Subcutaneous adipose tissue (tissue), 4 donors: ENCODE data around the gene MNT. TPM values are rescaled to one million over a fixed set of nuclear protein-coding genes. Genes with fewer than 3 reads are reported as not detected.

Source experiments
- total RNA-seq, 4 donors: library from RNA; depleted of rRNA; stranded (reverse); fragments of >200 nt; gene quantifications; one replicate each; pipeline ENCODE4 v1.1.0, GENCODE V29; 2016
- TF ChIP-seq, protein P1 (sequence below): fragments of 450-650 bp; IDR thresholded peaks from one replicate; pipeline ENCODE4 v1.5.1; 2016; ENCODE audit warnings: low read depth, mild to moderate bottlenecking, control low read depth, antibody characterized with exemption, moderate library complexity

MNT gene
- total RNA-seq, 4 donors from 2014 or later: 7.0 to 10.8 (median 9.8) TPM

- TF ChIP-seq, protein P1, sequence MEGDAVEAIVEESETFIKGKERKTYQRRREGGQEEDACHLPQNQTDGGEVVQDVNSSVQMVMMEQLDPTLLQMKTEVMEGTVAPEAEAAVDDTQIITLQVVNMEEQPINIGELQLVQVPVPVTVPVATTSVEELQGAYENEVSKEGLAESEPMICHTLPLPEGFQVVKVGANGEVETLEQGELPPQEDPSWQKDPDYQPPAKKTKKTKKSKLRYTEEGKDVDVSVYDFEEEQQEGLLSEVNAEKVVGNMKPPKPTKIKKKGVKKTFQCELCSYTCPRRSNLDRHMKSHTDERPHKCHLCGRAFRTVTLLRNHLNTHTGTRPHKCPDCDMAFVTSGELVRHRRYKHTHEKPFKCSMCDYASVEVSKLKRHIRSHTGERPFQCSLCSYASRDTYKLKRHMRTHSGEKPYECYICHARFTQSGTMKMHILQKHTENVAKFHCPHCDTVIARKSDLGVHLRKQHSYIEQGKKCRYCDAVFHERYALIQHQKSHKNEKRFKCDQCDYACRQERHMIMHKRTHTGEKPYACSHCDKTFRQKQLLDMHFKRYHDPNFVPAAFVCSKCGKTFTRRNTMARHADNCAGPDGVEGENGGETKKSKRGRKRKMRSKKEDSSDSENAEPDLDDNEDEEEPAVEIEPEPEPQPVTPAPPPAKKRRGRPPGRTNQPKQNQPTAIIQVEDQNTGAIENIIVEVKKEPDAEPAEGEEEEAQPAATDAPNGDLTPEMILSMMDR: no peak
Measured at GRCh38 chr17:2398182-2398581, 2.7 kb downstream of the MNT start.

DNA sequence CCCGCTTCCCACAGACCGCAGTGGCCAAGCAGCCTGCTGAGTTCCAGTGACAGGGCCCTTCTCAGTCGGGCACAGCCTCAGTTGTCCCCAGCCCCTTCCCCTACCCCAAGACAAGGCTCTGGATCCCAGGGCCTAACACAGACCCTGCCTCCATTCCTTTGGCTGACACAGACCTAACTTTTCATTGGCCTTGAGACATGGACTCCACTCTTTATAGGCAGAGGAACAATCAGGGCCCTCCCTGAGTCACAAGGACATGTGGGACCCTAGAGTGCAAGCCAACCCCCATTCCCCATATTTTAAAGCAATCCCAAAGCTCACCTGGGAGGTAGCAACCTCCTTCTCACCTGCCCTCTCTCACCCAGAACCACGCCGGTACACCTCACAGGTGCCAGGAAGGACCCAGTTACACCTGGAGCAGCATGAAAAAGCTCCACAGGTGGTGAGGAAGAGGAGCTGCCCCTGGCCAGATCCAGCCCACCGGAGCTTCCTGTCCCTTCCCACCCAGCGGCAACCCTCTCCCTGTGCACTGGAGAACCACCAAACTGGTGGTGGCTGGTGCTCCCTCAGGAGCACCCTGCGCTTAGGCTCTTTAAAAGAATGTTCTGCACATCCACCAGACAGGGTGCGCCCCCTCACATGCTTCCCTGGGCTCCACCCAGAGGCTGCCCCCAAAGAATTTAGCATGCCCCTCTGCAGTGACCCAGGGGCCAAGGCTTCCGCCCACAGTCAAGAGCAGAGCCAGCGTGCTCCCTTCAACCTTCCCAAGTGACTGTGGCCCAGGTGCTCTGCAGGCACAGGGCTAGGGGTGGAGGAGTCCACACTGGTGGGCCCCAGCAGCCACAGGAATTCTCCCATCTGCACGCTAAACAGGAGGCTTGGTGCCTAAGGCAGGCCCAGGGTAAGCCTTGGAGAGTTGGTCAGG is 3.4 kb downstream of the MNT start:
- TF ChIP-seq, protein P1: no peak

- TF ChIP-seq, protein P1: no peak
Measured at GRCh38 chr17:2396568-2397246, 4.2 kb downstream of the MNT start.

DNA sequence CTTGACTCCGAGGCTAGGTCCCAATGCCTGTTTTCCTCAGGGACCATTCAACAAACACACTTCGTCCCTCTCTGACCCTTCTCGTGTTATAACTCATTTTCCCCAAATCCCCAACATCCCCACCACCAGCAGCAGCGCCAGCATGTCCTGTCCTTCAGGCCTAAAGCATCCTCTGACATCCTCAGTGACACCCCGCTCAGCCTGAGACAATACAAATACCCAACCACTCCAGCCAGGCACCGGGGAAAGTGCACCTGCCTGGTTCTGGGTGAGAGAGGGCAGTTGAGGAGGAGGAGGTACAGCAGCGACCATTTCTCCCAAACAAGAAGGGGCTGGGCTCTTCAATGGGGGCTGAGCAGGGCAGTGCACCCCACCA is 4.7 kb downstream of the MNT start:
- TF ChIP-seq, protein P1: no peak

DNA sequence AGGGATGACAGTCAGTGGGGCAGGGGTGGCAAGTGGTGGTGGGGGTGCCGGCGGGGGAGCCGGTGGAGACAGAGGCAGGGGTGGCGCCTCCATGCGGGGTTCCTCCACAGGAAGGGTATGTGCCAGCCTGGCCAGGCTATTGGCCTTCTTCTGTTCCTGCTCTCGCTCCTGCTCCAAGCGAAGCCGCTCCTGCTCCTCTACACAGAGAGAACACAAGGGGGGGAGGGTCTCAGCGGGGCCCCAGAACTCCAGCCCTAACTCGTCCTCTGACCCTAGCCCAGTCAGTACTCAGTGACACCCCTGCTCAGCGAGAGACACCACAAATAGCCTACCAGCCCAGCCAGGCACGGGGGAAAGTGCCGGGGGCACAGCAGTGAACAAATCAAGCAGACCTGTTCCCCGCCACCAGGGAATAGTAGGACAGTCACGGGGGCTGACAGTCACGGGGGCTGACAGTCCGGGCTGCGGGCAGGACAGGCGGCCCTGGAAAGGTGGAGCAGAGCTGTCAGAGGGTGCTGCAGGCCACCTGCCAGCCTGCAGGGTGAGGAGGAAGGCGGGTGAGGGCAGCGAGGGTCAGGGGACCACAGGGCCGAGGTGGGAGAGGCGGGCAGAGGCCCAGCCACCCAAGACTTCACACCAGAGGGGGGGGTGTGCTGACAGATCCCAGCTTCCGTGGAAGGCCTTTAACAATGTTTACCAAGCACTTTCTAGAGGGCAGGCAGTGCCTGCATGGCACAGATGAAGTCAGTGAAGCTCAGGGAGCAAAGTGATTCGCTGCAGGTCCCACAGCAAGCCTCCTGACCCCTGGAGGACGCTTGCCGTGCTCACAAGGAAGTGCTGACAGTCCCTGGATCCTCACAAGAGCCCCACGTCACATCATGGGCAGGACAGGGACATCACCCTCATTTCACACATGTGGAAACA is 5.3 kb downstream of the MNT start:
- TF ChIP-seq, protein P1: no peak

DNA sequence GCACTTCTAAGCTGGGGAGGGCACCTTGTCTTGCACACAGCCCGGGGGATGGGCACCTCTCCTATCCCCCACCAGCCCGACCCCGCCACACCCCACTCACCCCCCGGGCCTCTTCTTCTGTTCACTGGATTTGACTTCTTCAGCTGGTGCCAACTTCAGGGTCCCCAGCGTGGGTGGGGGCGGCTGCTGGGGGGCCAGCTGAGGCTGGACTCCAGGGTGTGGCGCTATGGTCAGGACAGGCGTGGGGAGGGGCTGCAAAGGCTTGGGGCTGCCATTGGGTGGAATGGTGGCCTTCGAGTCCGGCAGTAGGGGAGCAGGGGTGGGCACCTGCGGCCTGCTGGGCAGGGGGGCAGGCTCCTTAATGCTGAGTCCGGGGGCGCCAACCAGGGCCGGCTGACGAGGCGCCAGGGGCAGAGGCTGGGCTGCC is 6.1 kb downstream of the MNT start:
- TF ChIP-seq, protein P1: no peak
